ENCODE results near the gene LSMEM2. TPM values are rescaled to one million over a fixed set of nuclear protein-coding genes. Genes with fewer than 3 reads are reported as not detected.

Gene LSMEM2
- total RNA-seq, 1 experiment from 2014 or later, result 0.57 TPM

DNA sequence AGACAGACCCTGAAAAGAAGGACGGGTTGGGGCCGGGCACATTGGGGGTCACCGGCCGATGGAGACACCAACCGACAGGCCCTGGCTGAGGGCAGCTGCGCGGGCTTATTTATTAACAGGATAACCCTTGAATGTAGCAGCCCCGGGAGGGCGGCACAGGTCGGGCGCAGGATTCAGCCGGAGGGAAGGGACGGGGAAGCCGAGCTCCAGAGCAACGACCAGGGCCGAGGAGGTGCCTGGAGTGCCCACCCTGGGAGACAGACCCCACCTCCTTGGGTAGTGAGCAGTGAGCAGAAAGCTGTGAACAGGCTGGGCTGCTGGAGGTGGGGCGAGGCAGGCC, 2.2 kb upstream of the LSMEM2 start (continued):
- TF ChIP-seq, protein P1, sequence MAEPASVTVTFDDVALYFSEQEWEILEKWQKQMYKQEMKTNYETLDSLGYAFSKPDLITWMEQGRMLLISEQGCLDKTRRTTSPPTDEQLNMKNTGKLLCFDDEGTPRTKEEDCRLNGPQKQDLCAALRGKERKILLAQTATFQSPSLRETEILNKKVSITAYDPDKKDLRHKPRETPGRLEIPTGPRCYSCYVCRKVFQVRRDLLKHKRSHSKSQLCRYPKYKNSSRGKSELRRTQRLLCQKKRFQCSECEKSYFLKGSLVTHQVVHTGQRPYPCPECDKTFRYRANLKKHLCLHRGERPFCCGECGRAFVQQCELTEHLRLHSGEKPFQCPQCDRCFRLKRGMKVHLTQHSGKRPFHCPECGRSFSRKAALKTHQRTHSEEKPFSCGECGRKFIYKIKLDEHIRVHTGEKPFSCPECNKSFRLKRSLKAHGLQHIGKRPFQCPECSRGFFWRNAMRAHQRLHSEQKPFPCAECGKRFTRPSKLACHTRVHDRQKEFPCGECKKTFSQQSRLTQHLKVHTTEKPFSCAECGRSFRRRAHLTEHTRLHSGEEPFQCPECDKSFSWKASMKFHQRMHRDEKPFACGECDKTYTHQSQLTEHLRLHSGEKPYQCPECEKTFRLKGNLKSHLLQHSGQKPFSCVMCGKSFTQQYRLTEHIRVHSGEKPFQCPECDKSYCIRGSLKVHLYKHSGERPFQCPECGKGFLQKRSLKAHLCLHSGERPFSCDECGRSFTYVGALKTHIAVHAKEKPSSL (CRISPR knock-in tag; conservative IDR thresholded peaks at IDR 0.05), result no peak
- TF ChIP-seq JUN (CRISPR knock-in tag; IDR thresholded peaks at IDR 0.05) (no peak), SMAD4 (CRISPR knock-in tag; IDR thresholded peaks at IDR 0.05) (no peak), FOXK1 (CRISPR knock-in tag; IDR thresholded peaks at IDR 0.05) (no peak), HMGA2 (CRISPR knock-in tag; IDR thresholded peaks at IDR 0.05) (no peak), CREB1 (CRISPR knock-in tag; IDR thresholded peaks at IDR 0.05) (no peak), ZNF219 (CRISPR knock-in tag; IDR thresholded peaks at IDR 0.05; ENCODE audit: borderline replicate concordance) (no peak), MYBL2 (CRISPR knock-in tag; IDR thresholded peaks at IDR 0.05) (no peak)
- TF ChIP-seq, protein P2, sequence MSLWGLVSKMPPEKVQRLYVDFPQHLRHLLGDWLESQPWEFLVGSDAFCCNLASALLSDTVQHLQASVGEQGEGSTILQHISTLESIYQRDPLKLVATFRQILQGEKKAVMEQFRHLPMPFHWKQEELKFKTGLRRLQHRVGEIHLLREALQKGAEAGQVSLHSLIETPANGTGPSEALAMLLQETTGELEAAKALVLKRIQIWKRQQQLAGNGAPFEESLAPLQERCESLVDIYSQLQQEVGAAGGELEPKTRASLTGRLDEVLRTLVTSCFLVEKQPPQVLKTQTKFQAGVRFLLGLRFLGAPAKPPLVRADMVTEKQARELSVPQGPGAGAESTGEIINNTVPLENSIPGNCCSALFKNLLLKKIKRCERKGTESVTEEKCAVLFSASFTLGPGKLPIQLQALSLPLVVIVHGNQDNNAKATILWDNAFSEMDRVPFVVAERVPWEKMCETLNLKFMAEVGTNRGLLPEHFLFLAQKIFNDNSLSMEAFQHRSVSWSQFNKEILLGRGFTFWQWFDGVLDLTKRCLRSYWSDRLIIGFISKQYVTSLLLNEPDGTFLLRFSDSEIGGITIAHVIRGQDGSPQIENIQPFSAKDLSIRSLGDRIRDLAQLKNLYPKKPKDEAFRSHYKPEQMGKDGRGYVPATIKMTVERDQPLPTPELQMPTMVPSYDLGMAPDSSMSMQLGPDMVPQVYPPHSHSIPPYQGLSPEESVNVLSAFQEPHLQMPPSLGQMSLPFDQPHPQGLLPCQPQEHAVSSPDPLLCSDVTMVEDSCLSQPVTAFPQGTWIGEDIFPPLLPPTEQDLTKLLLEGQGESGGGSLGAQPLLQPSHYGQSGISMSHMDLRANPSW (CRISPR knock-in tag; conservative IDR thresholded peaks at IDR 0.05; ENCODE audit: low read depth), result no peak

DNA sequence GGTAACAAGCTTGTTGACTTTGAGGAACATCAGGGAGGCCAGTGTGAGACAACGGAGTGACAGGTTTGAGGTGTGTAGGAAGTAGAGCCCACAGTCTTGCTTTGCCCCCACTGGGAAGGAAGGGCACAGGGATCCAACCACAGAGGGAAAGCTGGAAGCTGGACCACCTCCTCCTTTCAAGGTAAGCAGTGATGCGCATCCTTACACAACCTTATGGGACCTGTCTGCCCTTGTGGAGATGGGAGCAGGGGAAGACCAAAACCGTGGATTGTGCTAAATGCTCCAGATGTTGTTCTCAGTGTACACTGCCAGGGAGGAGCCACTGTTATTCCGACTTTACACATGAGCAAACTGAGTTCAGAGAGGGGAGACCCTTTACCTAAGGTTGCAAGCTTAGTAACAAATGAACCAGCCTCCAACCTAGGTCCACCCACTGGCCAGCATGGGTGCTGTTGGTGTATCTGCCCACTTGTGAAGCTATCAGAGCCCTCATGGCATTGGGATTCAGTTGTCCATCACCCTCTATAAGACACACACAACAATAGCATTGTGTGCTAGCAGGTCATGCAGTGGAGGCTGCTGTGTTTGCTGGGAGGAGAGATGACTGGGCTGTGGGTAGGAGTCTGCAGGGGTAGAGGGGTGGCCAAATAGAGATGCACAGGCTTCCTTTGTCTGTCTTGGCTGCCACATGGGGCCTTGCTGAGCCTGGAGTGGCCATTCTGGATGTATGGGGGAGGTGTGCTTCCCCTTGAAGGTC, 586 bp upstream of the LSMEM2 start:
- Mint-ChIP-seq H3K27me3 (ENCODE audit: low read depth) (peaks cover 59% of the 10 kb centered on the region), H3K4me1 (peaks cover 17% of the 10 kb centered on the region), H3K27ac (no peak overlapping the region), H3K36me3 (no peaks in the 10 kb centered on the region), H3K4me3 (no peak overlapping the region), H3K9me3 (no peaks in the 10 kb centered on the region)
- ChIA-PET POLR2A (interaction anchor here (1.0 kb wide), 1 partner anchor 14 kb away, joined by 5 read pairs; the partner anchor contains the start of gene IFRD2), CTCF (interaction anchor here (1.0 to 12.5 kb wide), 8 partner anchors 13 to 85 kb away, joined by 3 to 145 read pairs (median 8); partner anchors contain the start of gene GNAT1)
- ATAC-seq (no peak), DNase-seq (ENCODE audit: low spot score) (no peak)
- TF ChIP-seq EMX1 (CRISPR knock-in tag; IDR thresholded peaks at IDR 0.05) (no peak), JAZF1 (CRISPR knock-in tag; IDR thresholded peaks at IDR 0.05) (no peak), KAT7 (CRISPR knock-in tag; IDR thresholded peaks at IDR 0.05; ENCODE audit: borderline replicate concordance) (no peak)
- TF ChIP-seq, protein P3, sequence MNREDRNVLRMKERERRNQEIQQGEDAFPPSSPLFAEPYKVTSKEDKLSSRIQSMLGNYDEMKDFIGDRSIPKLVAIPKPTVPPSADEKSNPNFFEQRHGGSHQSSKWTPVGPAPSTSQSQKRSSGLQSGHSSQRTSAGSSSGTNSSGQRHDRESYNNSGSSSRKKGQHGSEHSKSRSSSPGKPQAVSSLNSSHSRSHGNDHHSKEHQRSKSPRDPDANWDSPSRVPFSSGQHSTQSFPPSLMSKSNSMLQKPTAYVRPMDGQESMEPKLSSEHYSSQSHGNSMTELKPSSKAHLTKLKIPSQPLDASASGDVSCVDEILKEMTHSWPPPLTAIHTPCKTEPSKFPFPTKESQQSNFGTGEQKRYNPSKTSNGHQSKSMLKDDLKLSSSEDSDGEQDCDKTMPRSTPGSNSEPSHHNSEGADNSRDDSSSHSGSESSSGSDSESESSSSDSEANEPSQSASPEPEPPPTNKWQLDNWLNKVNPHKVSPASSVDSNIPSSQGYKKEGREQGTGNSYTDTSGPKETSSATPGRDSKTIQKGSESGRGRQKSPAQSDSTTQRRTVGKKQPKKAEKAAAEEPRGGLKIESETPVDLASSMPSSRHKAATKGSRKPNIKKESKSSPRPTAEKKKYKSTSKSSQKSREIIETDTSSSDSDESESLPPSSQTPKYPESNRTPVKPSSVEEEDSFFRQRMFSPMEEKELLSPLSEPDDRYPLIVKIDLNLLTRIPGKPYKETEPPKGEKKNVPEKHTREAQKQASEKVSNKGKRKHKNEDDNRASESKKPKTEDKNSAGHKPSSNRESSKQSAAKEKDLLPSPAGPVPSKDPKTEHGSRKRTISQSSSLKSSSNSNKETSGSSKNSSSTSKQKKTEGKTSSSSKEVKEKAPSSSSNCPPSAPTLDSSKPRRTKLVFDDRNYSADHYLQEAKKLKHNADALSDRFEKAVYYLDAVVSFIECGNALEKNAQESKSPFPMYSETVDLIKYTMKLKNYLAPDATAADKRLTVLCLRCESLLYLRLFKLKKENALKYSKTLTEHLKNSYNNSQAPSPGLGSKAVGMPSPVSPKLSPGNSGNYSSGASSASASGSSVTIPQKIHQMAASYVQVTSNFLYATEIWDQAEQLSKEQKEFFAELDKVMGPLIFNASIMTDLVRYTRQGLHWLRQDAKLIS (CRISPR knock-in tag; IDR thresholded peaks at IDR 0.05; ENCODE audit: borderline replicate concordance), result no peak

Data from WTC11 (cell line).